DND-41 (cell line): ENCODE data around the gene DCAF7.

Source experiments
- ATAC-seq: fragments of 200-7000 bp; cut with Tn5 transposase; 3 replicates; pipeline ENCODE4 v1.9.1; 2021; ENCODE audit warnings: low read depth; ENCODE audit not compliant: insufficient read depth
- DNase-seq: peaks from one replicate; pipeline ENCODE4 v3.0.0-alpha.2; 2020
- H2AFZ ChIP-seq: 2 replicates; pipeline ENCODE4 v1.6.0; 2012; ENCODE audit warnings: low read depth, low read length
- H3K27ac ChIP-seq: 2 replicates; pipeline ENCODE4 v1.5.1; 2012; ENCODE audit warnings: low read length, inconsistent platforms
- H3K27me3 ChIP-seq: fragments of 200-600 bp; sonication (generic); 2 replicates; pipeline ENCODE4 v1.6.0; 2012; ENCODE audit warnings: low read length, mild to moderate bottlenecking, inconsistent platforms; ENCODE audit not compliant: insufficient read depth, poor library complexity
- H3K36me3 ChIP-seq: 2 replicates; pipeline ENCODE4 v1.5.1; 2012; ENCODE audit warnings: low read length, inconsistent platforms; ENCODE audit not compliant: insufficient read depth
- H3K4me1 ChIP-seq: 2 replicates; pipeline ENCODE4 v1.5.1; 2012; ENCODE audit warnings: mild to moderate bottlenecking, low read length; ENCODE audit not compliant: insufficient read depth
- H3K4me2 ChIP-seq: 2 replicates; pipeline ENCODE4 v1.6.0; 2012; ENCODE audit warnings: mild to moderate bottlenecking, moderate library complexity, low read length, inconsistent platforms; ENCODE audit not compliant: insufficient read depth
- H3K4me3 ChIP-seq, 2 experiments: fragments of 200-600 bp in 1 of 2; shearing (Covaris generic) in 1 of 2; 2 replicates each; pipeline ENCODE4 v1.5.1; 2012 to 2016; ENCODE audit warnings: inconsistent platforms in 2 of 2, low read length in 2 of 2, mild to moderate bottlenecking in 2 of 2, low read depth in 1 of 2, moderate library complexity in 1 of 2
- H3K79me2 ChIP-seq: 2 replicates; pipeline ENCODE4 v1.6.0; 2012; ENCODE audit warnings: low read length, inconsistent platforms; ENCODE audit not compliant: insufficient read depth
- H3K9ac ChIP-seq: 2 replicates; pipeline ENCODE4 v1.6.0; 2012; ENCODE audit warnings: low read depth, mild to moderate bottlenecking, inconsistent platforms, low read length, moderate library complexity
- H3K9me3 ChIP-seq: 2 replicates; pipeline ENCODE4 v1.5.1; 2012; ENCODE audit warnings: low read length, moderate library complexity, mild to moderate bottlenecking, inconsistent platforms; ENCODE audit not compliant: insufficient read depth, severe bottlenecking
- H4K20me1 ChIP-seq: 2 replicates; pipeline ENCODE4 v1.6.0; 2012; ENCODE audit warnings: low read length; ENCODE audit not compliant: insufficient read depth
- EZH2 ChIP-seq: IDR thresholded peaks from 3 replicates; pipeline ENCODE4 v1.6.1; 2012; ENCODE audit warnings: borderline replicate concordance, low read depth, mild to moderate bottlenecking, moderate library complexity, low read length, inconsistent platforms; ENCODE audit not compliant: severe bottlenecking
- TF ChIP-seq, protein P1 (sequence below): IDR thresholded peaks from 2 replicates; pipeline ENCODE4 v1.5.1; 2012; ENCODE audit warnings: borderline replicate concordance, low read length, moderate library complexity, mild to moderate bottlenecking; ENCODE audit not compliant: poor library complexity, severe bottlenecking; ENCODE audit errors: extremely low read depth

Gene DCAF7

DNA sequence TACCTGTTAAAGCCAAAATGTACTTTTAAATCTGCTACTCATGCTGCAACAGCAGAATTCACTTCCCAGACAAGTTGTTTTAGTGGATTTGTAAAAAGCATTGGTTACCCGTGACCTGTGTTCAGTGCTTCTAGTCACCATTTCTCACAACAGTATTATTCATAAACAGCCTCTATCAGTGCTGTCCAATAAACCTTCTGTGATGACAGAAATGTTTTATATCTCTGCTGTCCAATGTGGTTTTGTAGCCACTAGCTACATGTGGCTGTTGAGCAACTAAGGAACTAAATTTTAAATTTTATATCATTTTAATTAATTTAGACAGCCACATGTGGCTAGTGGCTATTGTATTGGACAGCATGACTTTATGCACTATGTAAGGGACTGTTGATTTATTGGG, 84.5 kb downstream of the DCAF7 start:
- Histone ChIP-seq H2AFZ (no peak overlapping the region), H3K4me3 (no peak overlapping the region), H3K79me2 (peaks cover 32% of the 10 kb centered on the region), H3K27ac (no peak overlapping the region), H3K36me3 (peaks cover 72% of the 10 kb centered on the region), H3K9me3 (no peaks in the 10 kb centered on the region), H3K27me3 (no peaks in the 10 kb centered on the region), H3K4me1 (no peaks in the 10 kb centered on the region), H3K9ac (no peak overlapping the region), H4K20me1 (peaks cover 22% of the 10 kb centered on the region), H3K4me2 (no peak overlapping the region)
- ATAC-seq: no peak
- no peak for DNase-seq
- TF ChIP-seq, protein P1, sequence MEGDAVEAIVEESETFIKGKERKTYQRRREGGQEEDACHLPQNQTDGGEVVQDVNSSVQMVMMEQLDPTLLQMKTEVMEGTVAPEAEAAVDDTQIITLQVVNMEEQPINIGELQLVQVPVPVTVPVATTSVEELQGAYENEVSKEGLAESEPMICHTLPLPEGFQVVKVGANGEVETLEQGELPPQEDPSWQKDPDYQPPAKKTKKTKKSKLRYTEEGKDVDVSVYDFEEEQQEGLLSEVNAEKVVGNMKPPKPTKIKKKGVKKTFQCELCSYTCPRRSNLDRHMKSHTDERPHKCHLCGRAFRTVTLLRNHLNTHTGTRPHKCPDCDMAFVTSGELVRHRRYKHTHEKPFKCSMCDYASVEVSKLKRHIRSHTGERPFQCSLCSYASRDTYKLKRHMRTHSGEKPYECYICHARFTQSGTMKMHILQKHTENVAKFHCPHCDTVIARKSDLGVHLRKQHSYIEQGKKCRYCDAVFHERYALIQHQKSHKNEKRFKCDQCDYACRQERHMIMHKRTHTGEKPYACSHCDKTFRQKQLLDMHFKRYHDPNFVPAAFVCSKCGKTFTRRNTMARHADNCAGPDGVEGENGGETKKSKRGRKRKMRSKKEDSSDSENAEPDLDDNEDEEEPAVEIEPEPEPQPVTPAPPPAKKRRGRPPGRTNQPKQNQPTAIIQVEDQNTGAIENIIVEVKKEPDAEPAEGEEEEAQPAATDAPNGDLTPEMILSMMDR: no peak
- TF ChIP-seq EZH2: no peak

DNA sequence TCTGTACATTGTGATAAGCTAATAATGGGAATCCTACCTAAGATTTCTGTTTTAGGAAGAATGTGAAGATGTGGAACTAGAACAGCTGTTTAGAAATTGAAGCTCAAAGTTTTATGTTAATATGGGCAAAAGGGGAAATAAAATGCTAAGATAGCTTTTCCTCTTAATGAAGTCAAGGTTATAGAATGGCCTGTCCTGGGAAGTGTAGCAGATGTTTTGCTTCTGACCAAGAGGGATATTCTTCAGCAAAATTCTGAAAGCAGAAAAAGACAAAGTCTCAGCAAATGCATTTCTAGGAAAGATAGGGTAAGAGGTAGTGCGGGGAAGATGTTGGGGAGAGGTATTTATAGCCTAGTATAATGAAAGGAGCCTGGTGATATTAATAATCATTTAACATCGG, 85.0 kb downstream of the DCAF7 start:
- DNase-seq (no peak), ATAC-seq (no peak)
- Histone ChIP-seq H3K79me2 (peaks cover 27% of the 10 kb centered on the region), H3K9ac (no peak overlapping the region), H3K36me3 (peaks cover 72% of the 10 kb centered on the region), H3K9me3 (no peaks in the 10 kb centered on the region), H4K20me1 (peaks cover 22% of the 10 kb centered on the region), H2AFZ (no peak overlapping the region), H3K27me3 (no peaks in the 10 kb centered on the region), H3K4me3 (no peak overlapping the region), H3K4me1 (no peaks in the 10 kb centered on the region), H3K4me2 (no peak overlapping the region), H3K27ac (no peak overlapping the region)
- TF ChIP-seq, protein P1: no peak
- no peak for TF ChIP-seq EZH2

DNA sequence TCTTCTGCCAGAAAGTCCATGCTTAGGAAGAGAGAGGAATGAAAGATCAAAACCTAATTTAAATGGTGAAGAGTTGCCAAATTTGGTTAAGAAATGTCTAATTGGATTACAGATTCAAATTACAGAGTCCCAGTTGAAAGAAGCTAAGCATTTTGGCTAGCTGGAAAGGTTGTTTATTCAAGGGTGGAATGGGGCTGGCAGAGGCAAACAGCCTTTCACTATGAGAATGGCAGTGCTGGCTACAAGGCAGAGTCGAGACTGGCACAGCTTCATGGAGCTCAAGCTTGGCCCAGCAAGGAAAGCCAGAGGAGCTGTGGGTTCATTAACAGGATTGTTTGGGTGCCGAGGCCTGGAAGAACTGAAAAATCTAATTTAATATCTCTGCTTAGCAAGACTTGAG, 85.5 kb downstream of the DCAF7 start:
- no peak overlapping the region for H3K4me2 ChIP-seq
- DNase-seq: no peak
- peaks cover 22% of the 10 kb centered on the region for H4K20me1 ChIP-seq
- no peak overlapping the region for H2AFZ ChIP-seq
- H3K9me3 ChIP-seq: no peaks in the 10 kb centered on the region
- no peaks in the 10 kb centered on the region for H3K27me3 ChIP-seq
- H3K4me3 ChIP-seq: no peak overlapping the region
- peaks cover 74% of the 10 kb centered on the region for H3K36me3 ChIP-seq
- H3K4me1 ChIP-seq: no peaks in the 10 kb centered on the region
- no peak overlapping the region for H3K9ac ChIP-seq
- H3K27ac ChIP-seq: no peak overlapping the region
- no peak for TF ChIP-seq EZH2
- TF ChIP-seq, protein P1: no peak
- H3K79me2 ChIP-seq: peaks cover 22% of the 10 kb centered on the region
- no peak for ATAC-seq

DNA sequence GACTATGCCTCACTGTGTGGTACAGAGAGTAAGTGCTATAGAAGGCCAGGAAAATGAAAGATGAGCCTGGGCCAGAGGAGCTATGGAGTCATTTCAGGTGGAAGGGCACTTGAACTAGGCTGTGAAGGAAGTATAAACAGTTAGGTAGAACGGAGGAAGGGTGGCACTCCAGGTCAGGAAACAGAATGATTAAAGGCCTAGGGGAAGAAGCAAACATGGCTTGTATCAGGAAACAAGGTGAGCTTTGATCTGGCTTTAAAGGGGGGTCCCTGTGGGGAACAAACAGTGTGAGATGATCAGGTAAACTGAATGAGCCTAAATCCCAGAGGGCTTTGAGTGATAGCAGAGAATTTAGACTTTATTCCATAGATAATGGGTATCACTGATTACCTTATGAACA, 88.8 kb downstream of the DCAF7 start:
- ATAC-seq (no peak), DNase-seq (no peak)
- H3K4me3 ChIP-seq: no peak overlapping the region
- H3K4me2 ChIP-seq: no peak overlapping the region
- TF ChIP-seq EZH2: no peak
- TF ChIP-seq, protein P1: no peak
- H3K27me3 ChIP-seq: no peaks in the 10 kb centered on the region
- peaks cover 8% of the 10 kb centered on the region; the same call in 1 of the 2 replicates for H4K20me1 ChIP-seq
- no peak overlapping the region for H3K9ac ChIP-seq
- H3K9me3 ChIP-seq: no peaks in the 10 kb centered on the region
- H3K36me3 ChIP-seq: peaks cover 66% of the 10 kb centered on the region
- peaks cover 2% of the 10 kb centered on the region; the same call in 1 of the 2 replicates for H3K79me2 ChIP-seq
- H2AFZ ChIP-seq: no peak overlapping the region
- no peaks in the 10 kb centered on the region for H3K4me1 ChIP-seq
- H3K27ac ChIP-seq: no peak overlapping the region
